T-cell (primary cell): ENCODE results near the gene BRD7. TPM values are rescaled to one million over a fixed set of nuclear protein-coding genes. Genes with fewer than 3 reads are reported as not detected.

Experiments
- ATAC-seq, 4 experiments: fragments of 200-7000 bp in 3 of 4; fragments of 150-1000 bp in 1 of 4; cut with Tn5 transposase; replicated peaks in 1 of 4; 1 replicate in 3 of 4; 2 replicates in 1 of 4; pipeline ENCODE4 v1.10.0; 2021; ENCODE audit warnings: moderate library complexity in 3 of 4, mild to moderate bottlenecking in 2 of 4, moderate number of reproducible peaks in 1 of 4
- CTCF ChIA-PET, 2 donors: fragments of 300-600 bp; sonication (Branson Sonifier 250); formaldehyde crosslinking; loops; one replicate each; lab custom pipeline; 2022; ENCODE audit warnings: antibody characterized with exemption in 2 of 2; lab: Charles Lee
- POLR2A ChIA-PET, 2 donors: fragments of 300-600 bp; sonication (Branson Sonifier 250); formaldehyde crosslinking; loops; one replicate each; lab custom pipeline; 2022; ENCODE audit warnings: antibody characterized with exemption in 2 of 2; lab: Charles Lee
- DNase-seq, 35 experiments: peaks; one replicate each; pipeline versions ENCODE4 v3.0.0 to v3.0.0-alpha.2; 2013 to 2023
- H3K27ac ChIP-seq: one replicate; pipeline ENCODE4 v1.5.1; 2013; ENCODE audit warnings: low read length
- H3K27me3 ChIP-seq, 2 experiments: replicated peaks in 1 of 2; 1 replicate in 1 of 2; 2 replicates in 1 of 2; pipeline versions ENCODE4 v1.6.1 to v1.7.0; 2013; ENCODE audit warnings: low read length in 1 of 2, mixed read lengths in 1 of 2; ENCODE audit not compliant: control insufficient read depth in 2 of 2, insufficient read depth in 2 of 2; ENCODE audit errors: extremely low read depth in 1 of 2
- H3K36me3 ChIP-seq, 2 donors: 1 replicate in 1 of 2; 2 replicates in 1 of 2; pipeline versions ENCODE4 v1.6.1 to v1.7.0; 2013; ENCODE audit warnings: low read length in 1 of 2; ENCODE audit not compliant: control insufficient read depth in 2 of 2, insufficient read depth in 1 of 2; ENCODE audit errors: extremely low read depth in 1 of 2
- H3K4me1 ChIP-seq, 2 experiments: 1 replicate in 1 of 2; 2 replicates in 1 of 2; pipeline versions ENCODE4 v1.6.1 to v1.7.0; 2013; ENCODE audit warnings: low read length in 2 of 2, mixed read lengths in 1 of 2; ENCODE audit not compliant: insufficient read depth in 2 of 2, control insufficient read depth in 1 of 2; ENCODE audit errors: extremely low read depth in 1 of 2
- H3K4me3 ChIP-seq, 2 donors: 1 replicate in 1 of 2; 2 replicates in 1 of 2; pipeline versions ENCODE4 v1.5.1 to v1.7.0; 2013; ENCODE audit warnings: mild to moderate bottlenecking in 2 of 2, low read length in 1 of 2, moderate library complexity in 1 of 2; ENCODE audit not compliant: control insufficient read depth in 1 of 2; ENCODE audit errors: extremely low read depth in 1 of 2
- H3K9me3 ChIP-seq: 2 replicates; pipeline ENCODE4 v1.7.0; 2013
- H3K27ac Mint-ChIP-seq, 2 donors: one replicate each; pipeline ENCODE4 v1.8.0; 2020 to 2021; ENCODE audit warnings: mild to moderate bottlenecking in 2 of 2, mixed read lengths in 2 of 2
- H3K27me3 Mint-ChIP-seq, 2 donors: one replicate each; pipeline ENCODE4 v1.8.0; 2021 to 2022; ENCODE audit warnings: mixed read lengths in 2 of 2
- H3K36me3 Mint-ChIP-seq: one replicate; pipeline ENCODE4 v1.8.0; 2021; ENCODE audit warnings: mixed read lengths
- H3K4me1 Mint-ChIP-seq, 3 donors: one replicate each; pipeline ENCODE4 v1.8.0; 2020 to 2022; ENCODE audit warnings: mixed read lengths in 3 of 3, mild to moderate bottlenecking in 1 of 3
- H3K4me3 Mint-ChIP-seq, 3 donors: one replicate each; pipeline ENCODE4 v1.8.0; 2020 to 2022; ENCODE audit warnings: mild to moderate bottlenecking in 3 of 3, mixed read lengths in 3 of 3, moderate library complexity in 3 of 3
- H3K9me3 Mint-ChIP-seq, 3 donors: one replicate each; pipeline ENCODE4 v1.8.0; 2020 to 2022; ENCODE audit warnings: mixed read lengths in 3 of 3
- WGBS: methylation state at CpG from one replicate; pipeline ENCODE4 v1.1.5; 2013; ENCODE audit warnings: missing lambda C conversion rate; ENCODE audit not compliant: insufficient coverage; 5-methylcytosine and 5-hydroxymethylcytosine counted together
- total RNA-seq, 35 experiments: library from RNA in 6 of 35; stranded (reverse) in 6 of 35; fragments of 120-200 nt in 1 of 35; gene quantifications; one replicate each; pipeline versions ENCODE4 v1.2.1 to v1.2.4 and lab custom pipeline; 2013 to 2026

The BRD7 gene
- total RNA-seq, 5 donors from 2014 or later (not counting 1 experiment from before 2014, with no cell fraction given): 62.9 to 115 (median 75.4) TPM

DNA sequence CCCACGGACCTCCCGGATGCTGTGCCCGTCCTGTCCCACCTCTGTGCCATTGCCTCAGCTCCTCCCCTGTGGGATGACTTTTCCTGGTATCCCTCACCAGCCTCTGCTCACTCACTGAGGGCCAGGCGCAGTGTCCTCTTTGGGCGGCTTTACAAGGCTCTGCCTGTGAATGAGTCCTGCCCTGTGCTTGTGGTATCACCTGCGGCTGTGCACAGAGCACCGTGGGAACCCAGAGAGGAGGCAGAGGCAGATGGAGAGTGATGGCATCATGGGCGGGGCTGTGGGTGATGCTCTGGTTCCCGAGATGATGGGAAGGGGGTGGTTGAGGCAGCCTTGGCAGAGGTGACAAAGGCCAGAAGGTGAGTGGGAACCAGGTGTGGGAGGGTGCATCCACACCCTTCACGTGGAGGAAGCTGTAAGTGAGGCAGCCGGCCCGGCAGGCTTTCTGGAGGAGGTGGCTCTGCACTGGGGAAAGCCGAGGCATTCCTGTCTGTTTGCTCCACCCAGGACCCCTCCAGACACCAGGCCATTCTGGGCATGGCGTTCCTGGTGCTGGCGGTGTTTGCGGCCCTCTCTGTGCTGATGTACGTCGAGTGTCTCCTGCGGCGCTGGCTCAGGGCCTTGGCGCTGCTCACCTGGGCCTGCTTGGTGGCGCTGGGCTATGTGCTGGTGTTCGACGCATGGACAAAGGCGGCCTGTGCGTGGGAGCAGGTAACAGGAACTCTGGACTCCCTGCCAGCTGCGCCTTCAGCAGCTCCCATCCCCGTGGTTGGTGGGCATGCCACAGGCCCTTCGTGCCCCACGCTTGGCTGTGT is 78.6 kb downstream of the BRD7 start:
- no peaks in the 10 kb centered on the region for H3K9me3 ChIP-seq
- Mint-ChIP-seq H3K27ac (peak overlapping the region in 1 of 2 donors; percentile 73), H3K27me3 (no peaks in the 10 kb centered on the region), H3K4me1 (peaks cover 12 to 38% (median 29%) of the 10 kb centered on the region in 3 donors), H3K4me3 (no peak overlapping the region), H3K36me3 (peaks cover 44% of the 10 kb centered on the region), H3K9me3 (peaks cover 0 to 4% (median 0%) of the 10 kb centered on the region in 3 donors)
- CTCF ChIA-PET: interaction anchor here in 1 of 2 donors (0.6 to 1.2 kb wide), 2 partner anchors 11 to 22 kb away, joined by 3 read pairs; no protein-coding TSS in a partner anchor
- POLR2A ChIA-PET: interaction anchor here in 1 of 2 donors (0.6 kb wide), 1 partner anchor 136 kb away, joined by 9 read pairs; no protein-coding TSS in a partner anchor
- WGBS: 88% methylated on average over 24 of the region's 30 CpGs
- no peak overlapping the region for H3K27ac ChIP-seq
- no peak for ATAC-seq
- no peak overlapping the region for H3K4me3 ChIP-seq
- DNase-seq: no peak
- no peaks in the 10 kb centered on the region for H3K27me3 ChIP-seq
- H3K4me1 ChIP-seq: peaks cover 0 to 60% of the 10 kb centered on the region in 2 experiments
- peaks cover 18 to 80% of the 10 kb centered on the region in 2 donors for H3K36me3 ChIP-seq

DNA sequence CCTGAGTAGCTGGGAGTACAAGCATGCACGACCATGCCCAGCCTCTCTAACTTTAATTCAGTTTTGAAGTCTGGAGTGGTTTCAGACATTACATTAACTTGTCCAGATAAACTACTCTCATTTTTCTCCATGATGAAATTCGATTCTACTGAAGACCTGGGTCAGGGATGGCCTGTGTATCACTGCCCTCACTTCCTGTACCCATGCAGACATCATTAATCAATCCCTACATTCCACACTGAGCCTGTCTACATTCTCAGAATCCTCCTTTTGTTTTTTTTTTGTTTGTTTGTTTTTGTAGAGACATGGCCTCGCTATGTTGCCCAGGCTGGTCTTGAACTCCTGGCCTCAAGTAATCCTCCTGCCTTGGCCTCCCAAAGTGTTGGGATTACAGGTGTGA is 79.9 kb downstream of the BRD7 start:
- peaks cover 0 to 4% (median 0%) of the 10 kb centered on the region in 3 donors for H3K9me3 Mint-ChIP-seq
- no peak overlapping the region for H3K4me3 Mint-ChIP-seq
- Histone ChIP-seq H3K4me3 (no peak overlapping the region), H3K4me1 (peaks cover 0 to 72% of the 10 kb centered on the region in 2 experiments), H3K9me3 (no peaks in the 10 kb centered on the region), H3K27ac (no peak overlapping the region), H3K36me3 (peaks cover 15 to 68% of the 10 kb centered on the region in 2 donors), H3K27me3 (no peaks in the 10 kb centered on the region)
- no peak for DNase-seq
- no peak for ATAC-seq
- H3K4me1 Mint-ChIP-seq: peaks cover 24 to 48% (median 39%) of the 10 kb centered on the region in 3 donors
- ChIA-PET CTCF (interaction anchor here in 1 of 2 donors (1.2 kb wide), 1 partner anchor 21 kb away, joined by 3 read pairs; no protein-coding TSS in a partner anchor), POLR2A (interaction anchor here in 1 of 2 donors (0.6 kb wide), 1 partner anchor 392 kb away, joined by 3 read pairs; the partner anchor contains the start of gene SNX20)
- 100% methylated on average over 1 of the region's 3 CpGs for WGBS
- peaks cover 44% of the 10 kb centered on the region for H3K36me3 Mint-ChIP-seq
- no peaks in the 10 kb centered on the region for H3K27me3 Mint-ChIP-seq
- H3K27ac Mint-ChIP-seq: peak overlapping the region; percentile 44 to 55

DNA sequence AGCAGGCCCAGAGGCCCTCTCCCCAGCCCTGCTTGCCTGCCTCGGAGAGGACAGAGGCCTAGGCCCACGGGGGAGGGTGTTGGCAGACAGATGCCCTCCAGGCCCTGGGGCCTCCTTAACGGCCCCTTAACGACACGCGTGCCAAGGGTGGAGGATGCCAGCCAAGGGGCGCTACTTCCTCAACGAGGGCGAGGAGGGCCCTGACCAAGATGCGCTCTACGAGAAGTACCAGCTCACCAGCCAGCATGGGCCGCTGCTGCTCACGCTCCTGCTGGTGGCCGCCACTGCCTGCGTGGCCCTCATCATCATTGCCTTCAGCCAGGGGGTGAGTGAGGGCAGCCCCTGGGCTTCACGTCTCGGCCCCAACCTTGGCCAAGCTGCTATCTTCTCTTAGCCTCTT is 80.8 kb downstream of the BRD7 start:
- Mint-ChIP-seq H3K4me1 (peaks cover 32 to 56% (median 46%) of the 10 kb centered on the region in 3 donors), H3K36me3 (peaks cover 38% of the 10 kb centered on the region), H3K4me3 (peak overlapping the region in 1 of 3 donors; percentile 13), H3K9me3 (peaks cover 0 to 4% (median 0%) of the 10 kb centered on the region in 3 donors), H3K27me3 (no peaks in the 10 kb centered on the region), H3K27ac (no peak overlapping the region)
- Histone ChIP-seq H3K4me3 (no peak overlapping the region), H3K4me1 (peaks cover 6 to 79% of the 10 kb centered on the region in 2 experiments), H3K9me3 (no peaks in the 10 kb centered on the region), H3K36me3 (peaks cover 15 to 64% of the 10 kb centered on the region in 2 donors), H3K27me3 (no peaks in the 10 kb centered on the region), H3K27ac (no peak overlapping the region)
- ATAC-seq (no peak), DNase-seq (no peak)
- ChIA-PET CTCF (no interaction called here), POLR2A (no interaction called here)
- 95% methylated on average over 15 of the region's 17 CpGs for WGBS

- peaks cover 30% of the 10 kb centered on the region for H3K36me3 Mint-ChIP-seq
- H3K9me3 Mint-ChIP-seq: peaks cover 0 to 4% (median 0%) of the 10 kb centered on the region in 3 donors
- H3K9me3 ChIP-seq: no peaks in the 10 kb centered on the region
- no peak for DNase-seq
- no peak overlapping the region for H3K4me3 Mint-ChIP-seq
- POLR2A ChIA-PET: interaction anchor here in 1 of 2 donors (0.6 kb wide), 3 partner anchors 12 to 91 kb away, joined by 3 to 9 read pairs (median 4); no protein-coding TSS in a partner anchor
- peaks cover 45 to 69% (median 59%) of the 10 kb centered on the region in 3 donors for H3K4me1 Mint-ChIP-seq
- peak overlapping the region in 1 of 2 donors; percentile 99 for H3K27ac Mint-ChIP-seq
- no peaks in the 10 kb centered on the region for H3K27me3 Mint-ChIP-seq
- 100% methylated on average over 1 of the region's 3 CpGs for WGBS
- no peaks in the 10 kb centered on the region for H3K27me3 ChIP-seq
- peaks cover 13 to 51% of the 10 kb centered on the region in 2 donors for H3K36me3 ChIP-seq
- peak overlapping the region; percentile 14 for H3K27ac ChIP-seq
- H3K4me3 ChIP-seq: no peak overlapping the region
- CTCF ChIA-PET: interaction anchor here (0.7 to 1.0 kb wide), 3 partner anchors 14 to 73 kb away, joined by 3 read pairs; no protein-coding TSS in a partner anchor
- peaks cover 13 to 82% of the 10 kb centered on the region in 2 experiments for H3K4me1 ChIP-seq
- no peak for ATAC-seq
Observed at GRCh38 chr16:50286681-50287080, 82.1 kb downstream of the BRD7 start.

DNA sequence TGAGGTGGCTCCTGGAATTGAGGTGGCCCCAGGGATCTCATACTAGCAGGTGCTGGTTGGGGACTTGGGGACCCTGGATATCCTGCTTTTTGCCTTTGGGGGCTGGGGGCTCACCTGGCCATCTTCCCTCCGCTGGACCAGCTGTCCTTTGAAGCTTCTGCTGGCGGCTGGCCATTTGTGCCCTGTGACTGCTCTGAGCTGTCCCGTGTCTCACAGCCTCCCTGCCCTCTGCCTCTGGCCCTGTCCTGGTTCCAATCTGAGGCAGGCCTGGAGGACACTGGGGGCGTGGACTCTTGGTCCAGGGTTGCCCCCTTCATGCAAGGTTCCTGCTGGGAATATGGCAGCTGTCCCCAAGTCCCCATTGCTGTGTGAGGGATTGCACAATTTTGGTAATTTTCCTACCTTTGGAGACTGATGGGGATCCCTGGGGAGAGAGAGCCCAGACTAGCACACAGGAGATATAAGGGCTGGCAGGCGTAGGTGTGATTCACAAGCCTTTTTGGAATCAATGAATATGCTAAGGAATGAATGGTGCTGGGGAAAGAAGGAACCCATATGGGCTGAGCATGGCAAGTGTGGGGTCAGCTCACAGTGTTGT is 83.3 kb downstream of the BRD7 start:
- peaks cover 9 to 46% of the 10 kb centered on the region in 2 donors for H3K36me3 ChIP-seq
- 85% methylated on average over 5 of the region's 5 CpGs for WGBS
- DNase-seq (no peak), ATAC-seq (no peak)
- no peak overlapping the region for H3K4me3 ChIP-seq
- POLR2A ChIA-PET: interaction anchor here (0.5 to 0.7 kb wide), 3 partner anchors 65 to 459 kb away, joined by 3 to 11 read pairs (median 4); no protein-coding TSS in a partner anchor
- Mint-ChIP-seq H3K36me3 (peaks cover 27% of the 10 kb centered on the region), H3K27me3 (no peaks in the 10 kb centered on the region), H3K9me3 (peaks cover 0 to 4% (median 0%) of the 10 kb centered on the region in 3 donors), H3K27ac (peak overlapping the region; percentile 86 to 99), H3K4me3 (peak overlapping the region in 1 of 3 donors; percentile 85), H3K4me1 (peaks cover 47 to 79% (median 71%) of the 10 kb centered on the region in 3 donors)
- CTCF ChIA-PET: interaction anchor here (0.8 to 1.2 kb wide), 5 partner anchors 12 to 75 kb away, joined by 3 to 4 read pairs (median 3); no protein-coding TSS in a partner anchor
- H3K27me3 ChIP-seq: no peaks in the 10 kb centered on the region
- H3K9me3 ChIP-seq: no peaks in the 10 kb centered on the region
- no peak overlapping the region for H3K27ac ChIP-seq
- H3K4me1 ChIP-seq: peaks cover 21 to 84% of the 10 kb centered on the region in 2 experiments
